Measurements from ENCODE around the gene GDPGP1. TPM values are rescaled to one million over a fixed set of nuclear protein-coding genes. Genes with fewer than 3 reads are reported as not detected.

The GDPGP1 gene
- total and polyA plus RNA-seq, 10 of the 15 experiments (the other 5 are each of a cell fraction or from before 2014, with no cell fraction given): 0.68 to 8.9 (median 3.0) TPM

GRCh38 chr15:90184786-90185704 is 49.0 kb upstream of the GDPGP1 start (continued):
- TF ChIP-seq ZBTB40 (IDR thresholded peaks at IDR 0.05; ENCODE audit: borderline replicate concordance) (peak; percentile 71; the same call in 1 of the 2 replicates), BHLHE40 (IDR thresholded peaks at IDR 0.05; ENCODE audit: borderline replicate concordance in 1 of 2, low read depth in 2 of 2, low read length in 1 of 2) (peak in 1 of 2 experiments; percentile 68; a peak in 2 of 4 replicates), BACH1 (IDR thresholded peaks at IDR 0.05; ENCODE audit: borderline replicate concordance) (peak; percentile 45; the same call in 1 of the 2 replicates), CBFB (IDR thresholded peaks at IDR 0.05; ENCODE audit: low read depth) (no peak), E2F8 (IDR thresholded peaks at IDR 0.05; ENCODE audit: low read depth, partially characterized antibody) (no peak), MLLT1 (IDR thresholded peaks at IDR 0.05) (no peak), MXI1 (IDR thresholded peaks at IDR 0.05; ENCODE audit: low read depth, low read length) (peak; percentile 98), DPF2 (IDR thresholded peaks at IDR 0.05) (peak; percentile 92), SMAD5 (IDR thresholded peaks at IDR 0.05; ENCODE audit: low read depth) (no peak), RCOR1 (conservative IDR thresholded peaks at IDR 0.05; ENCODE audit: low read depth, low read length) (0 out of 2 replicates have a peak, but pooled peaks have one; percentile 19), IKZF1 (conservative IDR thresholded peaks at IDR 0.05) (peak; percentile 83), TCF12 (IDR thresholded peaks at IDR 0.05; ENCODE audit: low read depth, low read length) (peak; percentile 40; the same call in 1 of the 2 replicates), MTA2 (IDR thresholded peaks at IDR 0.05; ENCODE audit: low read depth) (0 out of 2 replicates have a peak, but pooled peaks have one; percentile 15), SKIL (IDR thresholded peaks at IDR 0.05; ENCODE audit: low read depth, poor library complexity, severe bottlenecking) (peak; percentile 17), RELB (IDR thresholded peaks at IDR 0.05; ENCODE audit: low read depth) (no peak; the same call in 1 of the 2 replicates)
